ENCODE results near the gene XKR8. TPM values are rescaled to one million over a fixed set of nuclear protein-coding genes. Genes with fewer than 3 reads are reported as not detected.

XKR8 gene
- total and polyA plus RNA-seq, 4 experiments from 2014 or later = 13.1 to 24.7 (median 16.7) TPM

DNA sequence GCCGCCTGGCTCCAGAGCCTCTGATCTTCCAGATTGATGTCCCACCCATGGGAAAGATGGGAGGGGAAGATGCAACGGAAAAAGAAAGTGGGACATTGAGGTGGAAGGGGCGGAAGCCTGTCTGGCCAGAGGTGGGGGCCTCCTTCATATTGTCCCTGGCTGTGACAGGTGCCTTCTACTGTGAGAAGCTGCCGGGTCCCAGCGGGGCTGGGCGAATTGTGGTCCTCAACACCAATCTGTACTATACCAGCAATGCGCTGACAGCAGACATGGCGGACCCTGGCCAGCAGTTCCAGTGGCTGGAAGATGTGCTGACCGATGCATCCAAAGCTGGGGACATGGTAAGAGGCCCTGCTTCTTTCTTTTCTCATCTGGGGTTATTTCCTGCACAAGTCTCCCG lies 5.6 kb upstream of the XKR8 start:
- H3K9me3 ChIP-seq (ENCODE audit: control insufficient read depth in 1 of 2, low read length in 2 of 2) = no peaks in the 10 kb centered on the region
- Mint-ChIP-seq H3K4me1 (peaks cover 3 to 14% (median 6%) of the 10 kb centered on the region in 4 donors), H3K9me3 (no peaks in the 10 kb centered on the region), H3K27me3 (no peaks in the 10 kb centered on the region), H3K4me3 (no peak overlapping the region), H3K27ac (no peak overlapping the region), H3K36me3 (no peaks in the 10 kb centered on the region)
- CTCF ChIA-PET (ENCODE audit: partially characterized antibody) = interaction anchor here (0.6 to 2.4 kb wide), 2 partner anchors 9 to 1456 kb away, joined by 4 to 7 read pairs; no protein-coding TSS in a partner anchor
- no peaks in the 10 kb centered on the region for H3K27me3 ChIP-seq (ENCODE audit: insufficient read depth, low read length)
- H3K27ac ChIP-seq (ENCODE audit: low read depth, low read length) = no peak overlapping the region
- H3K4me3 ChIP-seq (ENCODE audit: low read length in 2 of 2) = no peak overlapping the region
- H3K36me3 ChIP-seq (ENCODE audit: insufficient read depth, low read length) = no peaks in the 10 kb centered on the region
- no peak for DNase-seq
- peaks cover 11% of the 10 kb centered on the region for H3K4me1 ChIP-seq (ENCODE audit: insufficient read depth, low read length)
- intact Hi-C loops (cut with micrococcal nuclease) = no loop called here
- POLR2A ChIA-PET (ENCODE audit: partially characterized antibody) = no interaction called here

DNA sequence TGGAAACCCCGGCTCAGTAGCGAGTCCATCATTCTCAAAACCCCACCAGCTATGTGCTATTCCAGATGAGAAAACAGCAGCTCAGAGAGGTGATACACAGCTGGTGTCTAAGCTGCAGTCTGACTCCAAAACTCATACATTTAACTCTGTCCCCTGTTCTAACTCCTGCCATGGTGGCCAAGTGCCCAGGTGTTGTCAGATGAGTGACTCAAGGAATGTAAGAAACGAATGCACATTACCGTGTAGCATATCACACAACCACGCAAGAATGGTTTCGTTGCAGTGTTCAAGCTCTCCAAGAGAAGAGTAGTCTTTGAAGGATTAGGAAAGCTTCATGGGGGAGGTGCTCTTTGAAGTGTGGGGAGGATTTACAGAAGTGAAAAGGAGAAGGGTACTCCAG lies 4.7 kb upstream of the XKR8 start:
- intact Hi-C loops (cut with micrococcal nuclease) = no loop called here
- ChIA-PET CTCF (ENCODE audit: partially characterized antibody) (interaction anchor here (2.4 kb wide), 1 partner anchor 10 kb away, joined by 7 read pairs; no protein-coding TSS in a partner anchor), POLR2A (ENCODE audit: partially characterized antibody) (no interaction called here)

DNA sequence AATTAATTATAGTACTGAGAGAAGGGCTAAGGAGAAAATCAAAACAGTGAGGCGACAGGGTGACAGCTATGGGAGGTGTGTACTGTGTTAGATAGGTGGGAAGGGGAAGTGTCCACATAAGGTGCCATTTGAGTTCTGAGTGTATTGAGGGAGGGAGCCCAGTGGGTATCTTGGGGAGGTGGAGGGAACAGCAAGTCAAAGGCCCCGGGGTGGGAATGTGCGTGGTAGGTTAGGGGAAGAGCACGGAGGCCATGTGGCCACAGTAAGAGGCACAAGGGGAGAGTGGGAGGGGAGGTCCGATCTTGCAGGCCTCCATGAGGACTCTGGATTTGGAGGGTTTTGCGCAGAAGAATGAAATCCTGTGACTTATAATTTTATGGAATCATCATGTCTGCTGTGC lies 3.0 kb upstream of the XKR8 start:
- peaks cover 28% of the 10 kb centered on the region for H3K4me1 ChIP-seq (ENCODE audit: insufficient read depth, low read length)
- H3K4me3 ChIP-seq (ENCODE audit: low read length in 2 of 2) = no peak overlapping the region
- no peaks in the 10 kb centered on the region for H3K27me3 ChIP-seq (ENCODE audit: insufficient read depth, low read length)
- H3K9me3 Mint-ChIP-seq = no peaks in the 10 kb centered on the region
- no peaks in the 10 kb centered on the region for H3K9me3 ChIP-seq (ENCODE audit: control insufficient read depth in 1 of 2, low read length in 2 of 2)
- no peaks in the 10 kb centered on the region for H3K36me3 ChIP-seq (ENCODE audit: insufficient read depth, low read length)
- H3K36me3 Mint-ChIP-seq = no peaks in the 10 kb centered on the region
- no peaks in the 10 kb centered on the region for H3K27me3 Mint-ChIP-seq
- peaks cover 13 to 36% (median 21%) of the 10 kb centered on the region in 4 donors for H3K4me1 Mint-ChIP-seq
- H3K27ac Mint-ChIP-seq = peak overlapping the region in 3 of 7 donors; percentile 13 to 75 (median 62)
- intact Hi-C loops (cut with micrococcal nuclease) = no loop called here
- H3K27ac ChIP-seq (ENCODE audit: low read depth, low read length) = no peak overlapping the region
- H3K4me3 Mint-ChIP-seq = peak overlapping the region in 7 of 8 donors; percentile 51 to 83 (median 60)
- CTCF ChIA-PET (ENCODE audit: partially characterized antibody) = interaction anchor here (1.2 to 5.2 kb wide), 3 partner anchors 8 to 16 kb away, joined by 3 to 30 read pairs (median 7); no protein-coding TSS in a partner anchor
- POLR2A ChIA-PET (ENCODE audit: partially characterized antibody) = interaction anchor here (4.8 kb wide), 1 partner anchor 13 kb away, joined by 41 read pairs; no protein-coding TSS in a partner anchor
- DNase-seq = no peak

More for the DNA sequence above, 4.7 kb upstream of the XKR8 start:
- Mint-ChIP-seq H3K27ac (peak overlapping the region in 1 of 7 donors; percentile 25), H3K27me3 (no peaks in the 10 kb centered on the region), H3K9me3 (no peaks in the 10 kb centered on the region), H3K36me3 (no peaks in the 10 kb centered on the region), H3K4me3 (peak overlapping the region in 1 of 8 donors; percentile 13), H3K4me1 (peaks cover 4 to 19% (median 9%) of the 10 kb centered on the region in 4 donors)
- Histone ChIP-seq H3K27me3 (ENCODE audit: insufficient read depth, low read length) (no peaks in the 10 kb centered on the region), H3K4me1 (ENCODE audit: insufficient read depth, low read length) (peaks cover 12% of the 10 kb centered on the region), H3K9me3 (ENCODE audit: control insufficient read depth in 1 of 2, low read length in 2 of 2) (no peaks in the 10 kb centered on the region), H3K4me3 (ENCODE audit: low read length in 2 of 2) (no peak overlapping the region), H3K27ac (ENCODE audit: low read depth, low read length) (no peak overlapping the region), H3K36me3 (ENCODE audit: insufficient read depth, low read length) (no peaks in the 10 kb centered on the region)
- DNase-seq = no peak

DNA sequence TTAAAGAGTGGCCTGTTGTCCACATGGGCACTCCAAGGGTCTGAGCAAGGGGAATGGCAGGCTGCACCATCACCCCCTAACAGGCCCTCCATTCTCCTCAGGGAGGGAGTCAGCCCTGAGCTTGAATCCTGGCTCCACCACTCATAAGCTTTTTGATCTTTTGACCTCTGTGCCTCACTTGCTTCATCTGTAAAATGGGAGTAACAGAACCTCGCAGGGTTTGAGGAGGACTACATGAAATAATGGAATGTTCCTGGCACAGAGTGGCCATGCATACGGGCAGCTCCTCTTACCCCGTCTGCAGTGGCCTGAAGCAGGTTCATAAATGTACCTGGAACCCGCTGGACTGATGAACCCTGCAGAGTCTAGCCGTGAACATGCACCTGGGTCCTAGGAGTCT lies 2.1 kb upstream of the XKR8 start:
- intact Hi-C loops (cut with micrococcal nuclease) = no loop called here
- H3K9me3 Mint-ChIP-seq = no peaks in the 10 kb centered on the region
- CTCF ChIA-PET (ENCODE audit: partially characterized antibody) = interaction anchor here (1.2 to 5.2 kb wide), 2 partner anchors 9 to 17 kb away, joined by 3 to 30 read pairs; no protein-coding TSS in a partner anchor
- H3K36me3 Mint-ChIP-seq = peaks cover 0 to under 1% of the 10 kb centered on the region in 2 donors
- Histone ChIP-seq H3K9me3 (ENCODE audit: control insufficient read depth in 1 of 2, low read length in 2 of 2) (no peaks in the 10 kb centered on the region), H3K27ac (ENCODE audit: low read depth, low read length) (no peak overlapping the region), H3K27me3 (ENCODE audit: insufficient read depth, low read length) (no peaks in the 10 kb centered on the region), H3K36me3 (ENCODE audit: insufficient read depth, low read length) (no peaks in the 10 kb centered on the region), H3K4me1 (ENCODE audit: insufficient read depth, low read length) (peaks cover 32% of the 10 kb centered on the region), H3K4me3 (ENCODE audit: low read length in 2 of 2) (no peak overlapping the region)
- DNase-seq = no peak
- no peaks in the 10 kb centered on the region for H3K27me3 Mint-ChIP-seq
- H3K27ac Mint-ChIP-seq = no peak overlapping the region
- POLR2A ChIA-PET (ENCODE audit: partially characterized antibody) = interaction anchor here (1.0 to 4.8 kb wide), 3 partner anchors 14 to 84 kb away, joined by 3 to 41 read pairs (median 19); no protein-coding TSS in a partner anchor
- peaks cover 16 to 40% (median 25%) of the 10 kb centered on the region in 4 donors for H3K4me1 Mint-ChIP-seq
- H3K4me3 Mint-ChIP-seq = no peak overlapping the region

DNA sequence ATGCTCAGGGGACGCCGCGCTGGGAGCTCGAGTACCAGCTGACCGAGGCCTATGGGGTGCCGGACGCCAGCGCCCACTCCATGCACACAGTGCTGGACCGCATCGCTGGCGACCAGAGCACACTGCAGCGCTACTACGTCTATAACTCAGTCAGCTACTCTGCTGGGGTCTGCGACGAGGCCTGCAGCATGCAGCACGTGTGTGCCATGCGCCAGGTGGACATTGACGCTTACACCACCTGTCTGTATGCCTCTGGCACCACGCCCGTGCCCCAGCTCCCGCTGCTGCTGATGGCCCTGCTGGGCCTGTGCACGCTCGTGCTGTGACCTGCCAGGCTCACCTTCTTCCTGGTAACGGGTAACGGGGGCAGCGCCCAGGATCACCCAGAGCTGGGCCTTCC lies 1.3 kb upstream of the XKR8 start:
- DNase-seq = no peak
- Mint-ChIP-seq H3K27ac (peak overlapping the region in 2 of 7 donors; percentile 4 to 94), H3K9me3 (no peaks in the 10 kb centered on the region), H3K4me3 (peak overlapping the region; percentile 87 to 92 (median 89)), H3K4me1 (peaks cover 17 to 40% (median 25%) of the 10 kb centered on the region in 4 donors), H3K36me3 (peaks cover 0 to 4% of the 10 kb centered on the region in 2 donors), H3K27me3 (no peaks in the 10 kb centered on the region)
- peaks cover 32% of the 10 kb centered on the region for H3K4me1 ChIP-seq (ENCODE audit: insufficient read depth, low read length)
- no peaks in the 10 kb centered on the region for H3K27me3 ChIP-seq (ENCODE audit: insufficient read depth, low read length)
- peaks cover 1% of the 10 kb centered on the region for H3K36me3 ChIP-seq (ENCODE audit: insufficient read depth, low read length)
- ChIA-PET CTCF (ENCODE audit: partially characterized antibody) (interaction anchor here (0.7 to 5.2 kb wide), 7 partner anchors 8 to 22 kb away, joined by 3 to 30 read pairs (median 3); no protein-coding TSS in a partner anchor), POLR2A (ENCODE audit: partially characterized antibody) (interaction anchor here (1.3 to 4.8 kb wide), 4 partner anchors 12 to 33 kb away, joined by 3 to 41 read pairs (median 13); no protein-coding TSS in a partner anchor)
- intact Hi-C loops (cut with micrococcal nuclease) = no loop called here
- H3K27ac ChIP-seq (ENCODE audit: low read depth, low read length) = no peak overlapping the region
- no peaks in the 10 kb centered on the region for H3K9me3 ChIP-seq (ENCODE audit: control insufficient read depth in 1 of 2, low read length in 2 of 2)
- H3K4me3 ChIP-seq (ENCODE audit: low read length in 2 of 2) = no peak overlapping the region

DNA sequence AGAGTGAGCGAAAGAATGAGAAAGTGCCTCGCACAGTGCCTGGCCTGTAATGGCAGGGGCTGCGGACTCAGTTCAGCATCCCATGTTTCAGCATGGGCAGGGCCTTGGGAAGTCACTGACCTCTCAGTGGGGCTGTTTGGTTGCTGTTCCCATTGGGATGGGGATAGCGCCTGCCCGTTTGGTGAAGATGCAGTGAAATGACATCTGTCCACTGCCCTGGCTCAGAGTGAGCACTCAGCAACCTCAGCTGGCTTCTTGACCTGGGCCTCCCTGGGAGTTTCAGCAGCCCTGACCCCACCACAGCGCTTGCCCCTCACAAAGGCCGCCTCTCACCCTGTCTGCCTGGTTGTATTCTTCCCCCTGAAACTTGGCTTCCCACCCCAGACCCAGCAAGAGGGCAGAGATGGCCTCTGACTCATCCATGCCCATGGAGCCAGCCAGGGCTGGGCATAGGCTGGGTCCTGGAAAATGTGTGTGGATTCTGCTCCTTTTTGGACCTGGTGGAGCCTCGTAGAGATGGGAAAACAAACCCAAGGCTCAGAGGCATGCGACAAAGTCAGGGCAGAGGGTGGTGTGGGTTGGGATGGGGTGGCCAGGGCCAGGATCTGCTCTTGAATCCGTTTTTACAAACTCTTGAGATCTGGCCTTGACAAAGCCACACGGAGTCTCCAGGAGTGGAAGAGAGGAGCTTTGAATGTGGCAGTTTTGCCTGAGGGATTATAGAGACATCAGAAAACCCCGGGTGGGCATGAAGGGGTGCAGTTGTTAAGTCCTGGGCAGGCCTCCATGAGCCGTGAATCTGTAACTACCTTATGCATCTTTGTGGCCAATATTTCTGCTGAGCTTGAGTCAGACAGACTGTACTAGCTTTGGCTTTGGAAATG lies 1.2 kb downstream of the XKR8 start:
- Histone ChIP-seq H3K36me3 (ENCODE audit: insufficient read depth, low read length) (peaks cover 14% of the 10 kb centered on the region), H3K4me1 (ENCODE audit: insufficient read depth, low read length) (peaks cover 32% of the 10 kb centered on the region), H3K4me3 (ENCODE audit: low read length in 2 of 2) (peak overlapping the region in 1 of 2 donors; percentile 63), H3K9me3 (ENCODE audit: control insufficient read depth in 1 of 2, low read length in 2 of 2) (no peaks in the 10 kb centered on the region), H3K27ac (ENCODE audit: low read depth, low read length) (peak overlapping the region; percentile 83), H3K27me3 (ENCODE audit: insufficient read depth, low read length) (no peaks in the 10 kb centered on the region)
- H3K4me3 Mint-ChIP-seq = peak overlapping the region; percentile 78 to 92 (median 88)
- H3K36me3 Mint-ChIP-seq = peaks cover 10 to 19% of the 10 kb centered on the region in 2 donors
- H3K27ac Mint-ChIP-seq = peak overlapping the region; percentile 25 to 92 (median 81)
- DNase-seq = no peak
- ChIA-PET CTCF (ENCODE audit: partially characterized antibody) (interaction anchor here (1.0 to 5.2 kb wide), 7 partner anchors 14 to 104 kb away, joined by 3 to 30 read pairs (median 4); no protein-coding TSS in a partner anchor), POLR2A (ENCODE audit: partially characterized antibody) (interaction anchor here (1.2 to 4.8 kb wide), 8 partner anchors 8 to 238 kb away, joined by 3 to 41 read pairs (median 6); partner anchors contain the start of gene EYA3)
- no peaks in the 10 kb centered on the region for H3K9me3 Mint-ChIP-seq
- no peaks in the 10 kb centered on the region for H3K27me3 Mint-ChIP-seq
- peaks cover 17 to 35% (median 25%) of the 10 kb centered on the region in 4 donors for H3K4me1 Mint-ChIP-seq
- intact Hi-C loops (cut with micrococcal nuclease) = loop anchor here (1.0 kb wide), 1 partner anchor 18 kb away; no protein-coding TSS in a partner anchor

All from CD4-positive, alpha-beta memory T cell (primary cell).